ENCODE measurements around the gene FURIN. TPM values are rescaled to one million over a fixed set of nuclear protein-coding genes. Genes with fewer than 3 reads are reported as not detected.
A peak's percentile ranks its signal among the peaks of the same experiment; 100 is the strongest.
"Not testable (repeated sequence)": the region's sequence is repeated elsewhere in the genome, so short reads cannot be mapped to it uniquely, and the experiment has no call there.

Gene FURIN
- total RNA-seq, 2 experiments from 2014 or later, result 76.9 to 83.7 TPM

- peak overlapping the region; percentile 86 for H3K27ac Mint-ChIP-seq
- peak overlapping the region; percentile 81 for H3K4me3 Mint-ChIP-seq
- H3K9me3 Mint-ChIP-seq, result no peaks in the 10 kb centered on the region
- H3K4me1 Mint-ChIP-seq, result peaks cover 52% of the 10 kb centered on the region
- peak; percentile 47 for DNase-seq
- H3K36me3 Mint-ChIP-seq, result peaks cover 9% of the 10 kb centered on the region
- no peaks in the 10 kb centered on the region for H3K27me3 Mint-ChIP-seq
These were observed 2.8 kb downstream of the FURIN start for GRCh38 chr15:90871139-90871715.

- no peaks in the 10 kb centered on the region for H3K9me3 Mint-ChIP-seq
- H3K4me1 Mint-ChIP-seq, result peaks cover 55% of the 10 kb centered on the region
- DNase-seq, result peak; percentile 41
- no peaks in the 10 kb centered on the region for H3K27me3 Mint-ChIP-seq
- H3K4me3 Mint-ChIP-seq, result peak overlapping the region; percentile 87
- peak overlapping the region; percentile 89 for H3K27ac Mint-ChIP-seq
- H3K36me3 Mint-ChIP-seq, result peaks cover 16% of the 10 kb centered on the region
These were observed 3.5 kb downstream of the FURIN start for GRCh38 chr15:90871716-90872485.

GRCh38 chr15:90872486-90873184 is 4.2 kb downstream of the FURIN start:
- Mint-ChIP-seq H3K9me3 (no peaks in the 10 kb centered on the region), H3K4me3 (peak overlapping the region; percentile 87), H3K27me3 (no peaks in the 10 kb centered on the region), H3K4me1 (peaks cover 53% of the 10 kb centered on the region), H3K27ac (peak overlapping the region; percentile 89), H3K36me3 (peaks cover 18% of the 10 kb centered on the region)
- peak; percentile 51 for DNase-seq

DNA sequence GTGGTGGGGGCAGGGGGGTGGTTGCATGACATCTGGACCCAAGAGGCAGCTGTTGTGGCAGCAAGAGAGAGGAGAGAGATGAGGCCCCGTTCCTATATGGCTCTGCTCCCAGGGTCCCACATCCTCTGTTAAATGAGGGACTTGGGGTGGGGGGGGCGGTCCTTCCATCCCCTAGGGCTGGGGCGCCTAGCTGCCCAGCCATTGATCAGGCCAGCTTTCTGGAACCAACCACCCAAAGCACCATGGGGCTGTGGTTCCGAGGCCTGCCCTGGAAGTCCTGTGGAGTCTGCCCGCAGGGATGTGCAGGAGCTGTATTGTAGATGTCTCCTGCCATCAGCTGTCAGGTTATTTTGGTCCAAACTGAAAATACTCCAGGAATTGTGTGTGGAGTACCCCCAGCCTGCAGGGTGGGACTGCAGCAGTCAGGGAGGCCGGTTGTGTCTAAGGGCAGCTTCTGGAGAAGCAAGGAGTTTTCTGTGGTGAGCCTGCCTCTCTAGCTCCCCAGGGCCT is 5.2 kb downstream of the FURIN start:
- Mint-ChIP-seq H3K27me3 (no peaks in the 10 kb centered on the region), H3K4me1 (peaks cover 45% of the 10 kb centered on the region), H3K27ac (peak overlapping the region; percentile 89), H3K4me3 (peak overlapping the region; percentile 87), H3K36me3 (peaks cover 19% of the 10 kb centered on the region), H3K9me3 (no peaks in the 10 kb centered on the region)
- no peak for DNase-seq

GRCh38 chr15:90873998-90874605 is 5.7 kb downstream of the FURIN start:
- Mint-ChIP-seq H3K36me3 (peaks cover 19% of the 10 kb centered on the region), H3K4me1 (peaks cover 40% of the 10 kb centered on the region), H3K27ac (no peak overlapping the region), H3K27me3 (no peaks in the 10 kb centered on the region), H3K9me3 (no peaks in the 10 kb centered on the region), H3K4me3 (peak overlapping the region; percentile 22)
- no peak for DNase-seq

GRCh38 chr15:90874986-90875385 is 6.6 kb downstream of the FURIN start:
- Mint-ChIP-seq H3K36me3 (peaks cover 24% of the 10 kb centered on the region), H3K4me1 (peaks cover 31% of the 10 kb centered on the region)
- not testable (repeated sequence) for DNase-seq, H3K9me3 Mint-ChIP-seq, H3K4me3 Mint-ChIP-seq, H3K27me3 Mint-ChIP-seq, H3K27ac Mint-ChIP-seq

- Mint-ChIP-seq H3K4me3 (no peak overlapping the region), H3K9me3 (no peaks in the 10 kb centered on the region), H3K4me1 (peaks cover 25% of the 10 kb centered on the region), H3K27me3 (no peaks in the 10 kb centered on the region), H3K36me3 (peaks cover 24% of the 10 kb centered on the region), H3K27ac (no peak overlapping the region)
- DNase-seq, result no peak
These were observed 7.2 kb downstream of the FURIN start for GRCh38 chr15:90875549-90875981.

GRCh38 chr15:90876046-90876445 is 7.7 kb downstream of the FURIN start:
- DNase-seq, result no peak
- H3K27me3 Mint-ChIP-seq, result no peaks in the 10 kb centered on the region
- no peaks in the 10 kb centered on the region for H3K9me3 Mint-ChIP-seq
- H3K27ac Mint-ChIP-seq, result no peak overlapping the region
- H3K4me3 Mint-ChIP-seq, result no peak overlapping the region
- H3K4me1 Mint-ChIP-seq, result peaks cover 22% of the 10 kb centered on the region
- peaks cover 24% of the 10 kb centered on the region for H3K36me3 Mint-ChIP-seq

DNA sequence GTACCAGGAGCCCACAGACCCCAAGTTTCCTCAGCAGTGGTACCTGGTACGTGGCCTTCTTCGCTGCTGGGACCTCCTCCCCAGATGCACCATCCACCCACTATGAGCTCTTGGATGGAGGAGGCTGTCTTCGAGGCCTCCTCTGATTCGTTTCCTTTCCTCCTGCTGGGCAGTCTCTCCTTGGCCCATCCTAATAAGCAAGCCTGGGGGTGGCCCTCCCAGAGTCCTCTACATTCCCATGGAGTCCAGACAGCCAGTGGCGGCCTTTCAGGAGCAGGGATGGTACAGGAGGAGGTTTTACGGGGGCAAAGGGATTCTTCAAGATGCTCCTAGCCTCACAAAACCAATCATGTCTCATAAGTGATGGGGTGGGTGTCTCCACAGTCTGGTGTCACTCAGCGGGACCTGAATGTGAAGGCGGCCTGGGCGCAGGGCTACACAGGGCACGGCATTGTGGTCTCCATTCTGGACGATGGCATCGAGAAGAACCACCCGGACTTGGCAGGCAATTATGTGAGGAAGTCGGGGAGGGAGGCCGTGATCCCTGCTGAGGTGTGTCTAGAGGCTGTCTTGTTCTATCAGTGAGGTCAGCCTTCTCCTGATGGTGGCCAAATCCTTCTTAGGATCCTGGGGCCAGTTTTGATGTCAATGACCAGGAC is 8.3 kb downstream of the FURIN start:
- Mint-ChIP-seq H3K9me3 (no peaks in the 10 kb centered on the region), H3K36me3 (peaks cover 24% of the 10 kb centered on the region), H3K4me1 (peaks cover 22% of the 10 kb centered on the region), H3K4me3 (no peak overlapping the region), H3K27ac (no peak overlapping the region), H3K27me3 (no peaks in the 10 kb centered on the region)
- DNase-seq, result no peak

DNA sequence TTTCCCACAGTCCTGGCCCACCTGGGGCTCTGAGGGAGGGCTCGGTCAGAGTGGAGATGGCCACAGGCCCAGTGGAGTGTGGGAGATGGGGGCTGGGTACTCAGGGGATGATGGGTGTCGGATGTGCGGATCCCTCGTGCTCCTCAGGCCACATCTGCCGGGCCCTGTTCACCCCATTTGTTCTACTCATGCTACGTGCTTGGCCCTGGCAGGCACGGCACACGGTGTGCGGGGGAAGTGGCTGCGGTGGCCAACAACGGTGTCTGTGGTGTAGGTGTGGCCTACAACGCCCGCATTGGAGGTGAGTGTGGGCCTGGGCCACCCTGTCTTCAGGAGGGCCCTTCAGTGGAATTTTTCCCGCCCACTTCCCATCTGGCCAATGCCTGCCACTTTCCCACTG is 8.9 kb downstream of the FURIN start:
- DNase-seq, result no peak
- Mint-ChIP-seq H3K27ac (no peak overlapping the region), H3K9me3 (no peaks in the 10 kb centered on the region), H3K4me1 (peaks cover 21% of the 10 kb centered on the region), H3K36me3 (peaks cover 22% of the 10 kb centered on the region), H3K27me3 (no peaks in the 10 kb centered on the region), H3K4me3 (no peak overlapping the region)

GRCh38 chr15:90877996-90878395 is 9.6 kb downstream of the FURIN start:
- peaks cover 21% of the 10 kb centered on the region for H3K36me3 Mint-ChIP-seq
- DNase-seq, result no peak
- no peak overlapping the region for H3K27ac Mint-ChIP-seq
- H3K4me3 Mint-ChIP-seq, result no peak overlapping the region
- no peaks in the 10 kb centered on the region for H3K9me3 Mint-ChIP-seq
- H3K27me3 Mint-ChIP-seq, result no peaks in the 10 kb centered on the region
- H3K4me1 Mint-ChIP-seq, result peaks cover 15% of the 10 kb centered on the region

DNA sequence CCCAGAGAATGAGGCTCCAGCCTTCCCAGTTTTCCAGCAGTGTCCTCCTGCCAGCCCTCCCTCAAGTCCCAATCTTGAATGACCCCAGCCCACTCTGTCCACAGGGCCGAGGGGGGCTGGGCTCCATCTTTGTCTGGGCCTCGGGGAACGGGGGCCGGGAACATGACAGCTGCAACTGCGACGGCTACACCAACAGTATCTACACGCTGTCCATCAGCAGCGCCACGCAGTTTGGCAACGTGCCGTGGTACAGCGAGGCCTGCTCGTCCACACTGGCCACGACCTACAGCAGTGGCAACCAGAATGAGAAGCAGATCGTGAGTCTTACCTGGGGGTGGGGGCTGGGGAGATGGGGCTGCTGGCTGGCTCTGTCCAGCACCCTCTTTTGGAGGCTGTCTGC is 10.3 kb downstream of the FURIN start:
- Mint-ChIP-seq H3K4me1 (peaks cover 9% of the 10 kb centered on the region), H3K27me3 (no peaks in the 10 kb centered on the region), H3K36me3 (peaks cover 17% of the 10 kb centered on the region), H3K27ac (no peak overlapping the region), H3K9me3 (no peaks in the 10 kb centered on the region), H3K4me3 (no peak overlapping the region)
- no peak for DNase-seq

GRCh38 chr15:90879730-90880366 is 11.5 kb downstream of the FURIN start:
- DNase-seq, result no peak
- no peak overlapping the region for H3K27ac Mint-ChIP-seq
- no peaks in the 10 kb centered on the region for H3K9me3 Mint-ChIP-seq
- no peak overlapping the region for H3K4me3 Mint-ChIP-seq
- H3K4me1 Mint-ChIP-seq, result peaks cover 4% of the 10 kb centered on the region
- H3K27me3 Mint-ChIP-seq, result no peaks in the 10 kb centered on the region
- peaks cover 17% of the 10 kb centered on the region for H3K36me3 Mint-ChIP-seq

All from activated naive CD8-positive, alpha-beta T cell treated with anti-CD3 and anti-CD28 coated beads for 36 hours (primary cell).